COR-L47 (cell line): ENCODE data around the gene EML5.

Experiments used
- DNase-seq: peaks from one replicate; lab custom pipeline; 2025; lab: John Stamatoyannopoulos, UW

Gene EML5

GRCh38 chr14:88707088-88707487, 85.7 kb downstream of the EML5 start:
- DNase-seq: no peak

- no peak for DNase-seq
These were observed 86.3 kb downstream of the EML5 start for GRCh38 chr14:88706425-88706824.

- DNase-seq: no peak
These were observed 94.1 kb downstream of the EML5 start for GRCh38 chr14:88698651-88699050.

GRCh38 chr14:88695870-88696269, 96.9 kb downstream of the EML5 start:
- no peak for DNase-seq

- no peak for DNase-seq
These were observed 104.4 kb downstream of the EML5 start for GRCh38 chr14:88688386-88688785.

GRCh38 chr14:88683119-88683518, 109.6 kb downstream of the EML5 start:
- DNase-seq: no peak

- no peak for DNase-seq
These were observed 110.1 kb downstream of the EML5 start for GRCh38 chr14:88682495-88683114.

GRCh38 chr14:88681755-88682494, 110.8 kb downstream of the EML5 start:
- DNase-seq: no peak

GRCh38 chr14:88669346-88669745, 123.4 kb downstream of the EML5 start:
- no peak for DNase-seq

- no peak for DNase-seq
These were observed 124.2 kb downstream of the EML5 start for GRCh38 chr14:88668448-88669116.

GRCh38 chr14:88667555-88668273, 125.0 kb downstream of the EML5 start:
- peak; percentile 71 for DNase-seq

- DNase-seq: no peak
These were observed 132.7 kb downstream of the EML5 start for GRCh38 chr14:88660056-88660455.

GRCh38 chr14:88639221-88639620, 153.5 kb downstream of the EML5 start:
- DNase-seq: no peak

GRCh38 chr14:88632512-88632911, 160.2 kb downstream of the EML5 start:
- no peak for DNase-seq

GRCh38 chr14:88631091-88631490, 161.7 kb downstream of the EML5 start:
- no peak for DNase-seq

- no peak for DNase-seq
These were observed 162.2 kb downstream of the EML5 start for GRCh38 chr14:88630565-88630964.

GRCh38 chr14:88628462-88628861, 164.3 kb downstream of the EML5 start:
- no peak for DNase-seq

GRCh38 chr14:88628033-88628432, 164.7 kb downstream of the EML5 start:
- DNase-seq: no peak

- no peak for DNase-seq
These were observed 167.1 kb downstream of the EML5 start for GRCh38 chr14:88625671-88626070.

GRCh38 chr14:88621100-88621499, 171.7 kb downstream of the EML5 start:
- DNase-seq: no peak

GRCh38 chr14:88618476-88618875, 174.3 kb downstream of the EML5 start:
- DNase-seq: no peak

GRCh38 chr14:88617479-88617878, 175.3 kb downstream of the EML5 start:
- no peak for DNase-seq

- no peak for DNase-seq
These were observed 176.1 kb downstream of the EML5 start for GRCh38 chr14:88616697-88617096.
